ENCODE results near the gene PDZRN3. TPM values are rescaled to one million over a fixed set of nuclear protein-coding genes. Genes with fewer than 3 reads are reported as not detected.

PDZRN3 gene
- total RNA-seq, 1 donor from 2014 or later = not detected

DNA sequence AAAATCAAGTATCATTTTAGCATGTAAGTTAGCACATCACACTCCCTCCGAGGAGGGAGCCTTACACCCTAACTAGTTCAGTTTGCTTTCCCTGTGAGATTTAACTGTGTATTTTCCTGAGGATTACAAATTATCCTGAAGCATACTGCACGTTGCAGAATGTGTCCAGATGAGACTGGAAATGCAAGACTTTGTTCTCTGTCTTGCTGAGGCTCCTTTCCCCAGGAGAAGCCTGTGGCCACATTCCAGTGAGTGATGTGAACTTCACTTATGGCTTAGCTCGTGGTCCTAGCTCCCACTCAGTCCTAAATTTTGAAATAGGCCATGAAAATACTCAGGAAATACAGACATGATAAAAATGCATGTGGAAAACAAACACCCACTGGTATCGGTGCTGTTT, 23.7 kb downstream of the PDZRN3 start:
- no peak overlapping the region for H3K27ac Mint-ChIP-seq
- no peak overlapping the region for H3K4me3 Mint-ChIP-seq
- no peak for DNase-seq (ENCODE audit: low spot score)
- H3K27me3 Mint-ChIP-seq (ENCODE audit: insufficient read depth) = no peaks in the 10 kb centered on the region
- H3K9me3 Mint-ChIP-seq = no peaks in the 10 kb centered on the region
- no peaks in the 10 kb centered on the region for H3K4me1 Mint-ChIP-seq (ENCODE audit: low read depth)
- intact Hi-C loops (cut with micrococcal nuclease) = no loop called here
- no peaks in the 10 kb centered on the region for H3K36me3 Mint-ChIP-seq (ENCODE audit: low read depth)

DNA sequence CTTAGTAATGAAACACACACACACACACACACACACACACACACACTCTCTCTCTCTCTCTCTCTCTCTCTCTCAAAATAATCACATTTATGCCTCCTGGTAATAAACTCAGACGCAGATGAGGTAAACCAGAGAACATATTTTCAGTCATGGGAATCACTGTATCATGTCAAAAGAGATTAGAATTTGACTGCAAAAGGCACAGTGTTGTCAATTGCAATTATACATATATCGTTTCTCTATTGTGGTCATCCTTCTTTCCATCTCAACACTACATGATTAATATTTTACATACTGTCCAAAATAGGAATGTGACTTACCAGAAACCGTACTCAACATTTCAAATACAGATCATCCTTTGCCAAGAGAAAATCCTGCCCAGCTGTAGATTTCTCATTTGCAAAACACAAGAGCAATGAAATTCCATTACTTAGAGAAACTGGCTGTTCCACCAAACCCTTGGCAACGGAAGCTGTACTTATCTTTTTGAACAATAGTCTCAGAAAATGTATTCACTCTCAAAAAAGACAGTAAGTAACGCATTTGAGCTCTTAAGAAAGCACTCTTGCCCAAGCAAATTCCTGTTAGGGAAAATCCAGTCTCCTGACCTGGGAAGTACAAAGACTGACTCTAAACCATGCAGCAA, 24.3 kb downstream of the PDZRN3 start:
- no peak overlapping the region for H3K4me3 Mint-ChIP-seq
- no peaks in the 10 kb centered on the region for H3K9me3 Mint-ChIP-seq
- H3K27ac Mint-ChIP-seq = no peak overlapping the region
- intact Hi-C loops (cut with micrococcal nuclease) = no loop called here
- H3K27me3 Mint-ChIP-seq (ENCODE audit: insufficient read depth) = no peaks in the 10 kb centered on the region
- no peaks in the 10 kb centered on the region for H3K4me1 Mint-ChIP-seq (ENCODE audit: low read depth)
- no peak for DNase-seq (ENCODE audit: low spot score)
- H3K36me3 Mint-ChIP-seq (ENCODE audit: low read depth) = no peaks in the 10 kb centered on the region

- no peak overlapping the region for H3K27ac Mint-ChIP-seq
- H3K36me3 Mint-ChIP-seq (ENCODE audit: low read depth) = no peaks in the 10 kb centered on the region
Measured at GRCh38 chr3:73599605-73600004, 25.1 kb downstream of the PDZRN3 start.

DNA sequence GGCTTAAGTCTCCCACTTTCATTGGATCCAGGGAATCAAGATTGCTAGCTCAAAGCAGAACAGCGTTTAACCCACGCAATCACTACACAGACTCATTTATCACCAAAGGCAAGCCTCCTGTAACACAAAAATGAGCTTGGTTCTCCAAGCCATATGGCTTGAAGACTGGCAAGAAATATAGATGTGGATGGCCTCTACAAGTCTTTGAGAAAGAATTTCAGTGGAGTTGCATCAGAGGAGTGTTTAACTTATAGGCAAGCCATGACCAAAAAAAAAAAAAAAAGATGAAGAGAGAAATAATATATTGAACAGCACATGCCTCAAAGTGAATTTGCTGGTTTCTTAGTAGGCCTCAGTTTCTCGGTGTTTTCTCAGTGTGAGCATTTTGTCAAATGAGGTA, 27.3 kb downstream of the PDZRN3 start:
- Mint-ChIP-seq H3K27ac (no peak overlapping the region), H3K36me3 (ENCODE audit: low read depth) (no peaks in the 10 kb centered on the region), H3K27me3 (ENCODE audit: insufficient read depth) (no peaks in the 10 kb centered on the region), H3K4me1 (ENCODE audit: low read depth) (no peaks in the 10 kb centered on the region), H3K9me3 (no peaks in the 10 kb centered on the region), H3K4me3 (no peak overlapping the region)
- DNase-seq (ENCODE audit: low spot score) = no peak
- intact Hi-C loops (cut with micrococcal nuclease) = no loop called here

More at GRCh38 chr3:73599605-73600004, 25.1 kb downstream of the PDZRN3 start:
- H3K27me3 Mint-ChIP-seq (ENCODE audit: insufficient read depth) = no peaks in the 10 kb centered on the region
- no peak overlapping the region for H3K4me3 Mint-ChIP-seq
- no peaks in the 10 kb centered on the region for H3K9me3 Mint-ChIP-seq
- no peak for DNase-seq (ENCODE audit: low spot score)
- intact Hi-C loops (cut with micrococcal nuclease) = no loop called here
- no peaks in the 10 kb centered on the region for H3K4me1 Mint-ChIP-seq (ENCODE audit: low read depth)

DNA sequence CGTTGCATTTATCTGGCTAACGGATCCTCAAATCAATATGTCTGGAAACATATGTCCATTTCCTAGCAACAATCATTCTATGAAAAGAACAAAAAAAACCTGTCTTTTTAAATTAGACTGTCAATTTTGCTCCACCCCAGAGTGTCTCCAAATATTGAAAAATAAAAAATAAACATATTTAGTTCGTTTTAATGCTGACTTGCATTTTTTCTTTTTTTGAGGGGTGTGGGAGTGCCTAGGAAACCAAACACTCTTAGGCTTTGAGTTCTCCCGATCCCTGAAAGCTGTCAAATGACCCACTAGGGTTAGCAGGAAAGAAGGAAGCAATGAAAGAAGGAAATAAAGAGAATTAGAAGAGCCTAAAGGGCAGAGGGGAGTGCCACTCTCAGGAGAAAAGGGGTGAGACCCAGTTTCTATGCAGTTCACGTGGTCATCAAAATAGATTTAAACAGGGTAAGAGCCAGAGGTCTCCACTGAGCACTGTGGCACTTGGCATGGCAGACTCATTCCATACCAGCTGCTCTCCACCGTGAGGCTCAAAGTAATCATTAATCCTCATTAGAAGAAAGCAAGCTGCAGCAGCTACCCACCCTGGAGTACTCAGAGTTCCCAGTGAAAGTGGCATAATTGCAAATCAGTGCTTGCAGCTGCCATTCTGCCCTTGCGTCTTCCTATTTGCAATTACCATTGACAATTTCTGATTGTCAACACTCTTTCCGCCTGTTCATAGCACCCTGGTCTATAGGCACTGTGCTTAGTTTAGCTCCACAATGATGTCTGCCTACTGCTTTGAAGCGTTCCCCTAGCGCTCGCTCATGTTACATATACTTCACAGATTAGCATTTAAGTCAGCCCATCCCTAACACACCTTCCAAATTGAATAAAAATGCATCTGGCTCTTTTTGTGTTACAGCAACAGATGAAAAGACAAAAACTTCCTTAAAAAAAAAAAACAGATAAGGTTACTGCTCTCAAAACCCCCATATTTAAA, 32.3 kb downstream of the PDZRN3 start:
- intact Hi-C loops (cut with micrococcal nuclease) = no loop called here
- H3K36me3 Mint-ChIP-seq (ENCODE audit: low read depth) = no peaks in the 10 kb centered on the region
- H3K4me3 Mint-ChIP-seq = no peak overlapping the region
- H3K9me3 Mint-ChIP-seq = no peaks in the 10 kb centered on the region
- H3K27me3 Mint-ChIP-seq (ENCODE audit: insufficient read depth) = peaks cover 2% of the 10 kb centered on the region
- no peak for DNase-seq (ENCODE audit: low spot score)
- H3K4me1 Mint-ChIP-seq (ENCODE audit: low read depth) = no peaks in the 10 kb centered on the region
- H3K27ac Mint-ChIP-seq = no peak overlapping the region

- DNase-seq (ENCODE audit: low spot score) = no peak
- intact Hi-C loops (cut with micrococcal nuclease) = no loop called here
- H3K9me3 Mint-ChIP-seq = no peaks in the 10 kb centered on the region
- H3K27ac Mint-ChIP-seq = no peak overlapping the region
- H3K4me1 Mint-ChIP-seq (ENCODE audit: low read depth) = no peaks in the 10 kb centered on the region
- H3K36me3 Mint-ChIP-seq (ENCODE audit: low read depth) = no peaks in the 10 kb centered on the region
- peaks cover 2% of the 10 kb centered on the region for H3K27me3 Mint-ChIP-seq (ENCODE audit: insufficient read depth)
- no peak overlapping the region for H3K4me3 Mint-ChIP-seq
Measured at GRCh38 chr3:73591286-73591800, 33.4 kb downstream of the PDZRN3 start.

GRCh38 chr3:73586628-73587027, 38.1 kb downstream of the PDZRN3 start:
- Mint-ChIP-seq H3K27me3 (ENCODE audit: insufficient read depth) (no peaks in the 10 kb centered on the region), H3K36me3 (ENCODE audit: low read depth) (no peaks in the 10 kb centered on the region), H3K9me3 (no peaks in the 10 kb centered on the region), H3K4me1 (ENCODE audit: low read depth) (no peaks in the 10 kb centered on the region), H3K4me3 (no peak overlapping the region), H3K27ac (no peak overlapping the region)
- no peak for DNase-seq (ENCODE audit: low spot score)
- intact Hi-C loops (cut with micrococcal nuclease) = no loop called here

- Mint-ChIP-seq H3K4me1 (ENCODE audit: low read depth) (no peaks in the 10 kb centered on the region), H3K27me3 (ENCODE audit: insufficient read depth) (no peaks in the 10 kb centered on the region), H3K36me3 (ENCODE audit: low read depth) (no peaks in the 10 kb centered on the region), H3K4me3 (no peak overlapping the region), H3K9me3 (no peaks in the 10 kb centered on the region), H3K27ac (no peak overlapping the region)
- no peak for DNase-seq (ENCODE audit: low spot score)
- intact Hi-C loops (cut with micrococcal nuclease) = no loop called here
Measured at GRCh38 chr3:73586190-73586589, 38.6 kb downstream of the PDZRN3 start.

DNA sequence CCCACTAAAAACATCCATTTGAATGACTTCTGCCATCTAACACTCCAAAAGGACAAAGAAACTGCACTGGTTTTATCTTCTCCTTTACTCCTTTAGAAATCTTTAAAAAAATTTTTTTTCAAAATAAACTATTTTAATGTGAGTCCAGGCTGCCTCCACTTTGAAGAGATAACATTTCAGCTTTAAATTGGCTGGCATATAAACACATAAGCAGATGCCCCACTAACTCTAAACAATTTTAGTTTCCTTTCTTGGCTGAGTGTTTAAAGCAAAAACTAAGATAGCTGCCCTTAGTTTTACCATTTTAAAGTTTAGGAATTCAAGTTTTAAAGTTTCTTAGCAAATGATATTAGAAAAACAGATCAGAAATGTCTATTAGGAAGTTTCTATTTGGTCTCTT, 39.9 kb downstream of the PDZRN3 start:
- no peak for DNase-seq (ENCODE audit: low spot score)
- H3K27ac Mint-ChIP-seq = no peak overlapping the region
- no peaks in the 10 kb centered on the region for H3K4me1 Mint-ChIP-seq (ENCODE audit: low read depth)
- intact Hi-C loops (cut with micrococcal nuclease) = no loop called here
- H3K27me3 Mint-ChIP-seq (ENCODE audit: insufficient read depth) = no peaks in the 10 kb centered on the region
- H3K36me3 Mint-ChIP-seq (ENCODE audit: low read depth) = no peaks in the 10 kb centered on the region
- no peak overlapping the region for H3K4me3 Mint-ChIP-seq
- H3K9me3 Mint-ChIP-seq = no peaks in the 10 kb centered on the region

- no peak for DNase-seq (ENCODE audit: low spot score)
- no peaks in the 10 kb centered on the region for H3K27me3 Mint-ChIP-seq (ENCODE audit: insufficient read depth)
- H3K27ac Mint-ChIP-seq = no peak overlapping the region
- H3K4me1 Mint-ChIP-seq (ENCODE audit: low read depth) = no peaks in the 10 kb centered on the region
- H3K4me3 Mint-ChIP-seq = no peak overlapping the region
- H3K36me3 Mint-ChIP-seq (ENCODE audit: low read depth) = no peaks in the 10 kb centered on the region
- H3K9me3 Mint-ChIP-seq = no peaks in the 10 kb centered on the region
- intact Hi-C loops (cut with micrococcal nuclease) = no loop called here
Measured at GRCh38 chr3:73582535-73582934, 42.2 kb downstream of the PDZRN3 start.

- Mint-ChIP-seq H3K27me3 (ENCODE audit: insufficient read depth) (no peaks in the 10 kb centered on the region), H3K4me3 (no peak overlapping the region)
Measured at GRCh38 chr3:73581134-73581846, 43.5 kb downstream of the PDZRN3 start.

DNA sequence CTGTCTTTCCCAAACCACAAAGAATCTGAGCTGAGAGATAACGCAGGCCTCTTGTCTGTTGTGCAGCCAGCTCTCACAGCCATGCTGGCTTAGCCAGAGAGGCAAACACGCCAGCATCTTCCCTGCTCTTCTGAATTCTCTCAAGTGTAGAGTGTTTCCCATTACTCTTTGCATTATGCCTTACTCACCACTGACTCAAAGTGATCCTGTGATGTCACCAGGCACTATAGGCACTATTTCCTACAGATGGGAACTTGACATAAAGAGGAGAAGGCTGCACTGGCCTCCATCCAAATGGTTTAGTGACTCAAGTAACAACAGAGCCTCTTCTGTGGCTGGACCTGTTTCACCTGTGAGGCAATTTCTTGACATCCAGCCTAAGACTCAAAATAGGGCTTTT, 44.4 kb downstream of the PDZRN3 start:
- intact Hi-C loops (cut with micrococcal nuclease) = no loop called here
- no peaks in the 10 kb centered on the region for H3K4me1 Mint-ChIP-seq (ENCODE audit: low read depth)
- no peak overlapping the region for H3K27ac Mint-ChIP-seq
- no peaks in the 10 kb centered on the region for H3K9me3 Mint-ChIP-seq
- no peak for DNase-seq (ENCODE audit: low spot score)
- no peak overlapping the region for H3K4me3 Mint-ChIP-seq
- H3K36me3 Mint-ChIP-seq (ENCODE audit: low read depth) = no peaks in the 10 kb centered on the region
- no peaks in the 10 kb centered on the region for H3K27me3 Mint-ChIP-seq (ENCODE audit: insufficient read depth)

More at GRCh38 chr3:73581134-73581846, 43.5 kb downstream of the PDZRN3 start:
- Mint-ChIP-seq H3K36me3 (ENCODE audit: low read depth) (no peaks in the 10 kb centered on the region), H3K9me3 (no peaks in the 10 kb centered on the region), H3K4me1 (ENCODE audit: low read depth) (no peaks in the 10 kb centered on the region), H3K27ac (no peak overlapping the region)
- DNase-seq (ENCODE audit: low spot score) = no peak
- intact Hi-C loops (cut with micrococcal nuclease) = no loop called here

- no peaks in the 10 kb centered on the region for H3K36me3 Mint-ChIP-seq (ENCODE audit: low read depth)
- DNase-seq (ENCODE audit: low spot score) = no peak
- H3K27me3 Mint-ChIP-seq (ENCODE audit: insufficient read depth) = no peaks in the 10 kb centered on the region
- intact Hi-C loops (cut with micrococcal nuclease) = no loop called here
- H3K27ac Mint-ChIP-seq = no peak overlapping the region
- no peaks in the 10 kb centered on the region for H3K9me3 Mint-ChIP-seq
- H3K4me3 Mint-ChIP-seq = no peak overlapping the region
- H3K4me1 Mint-ChIP-seq (ENCODE audit: low read depth) = no peaks in the 10 kb centered on the region
Measured at GRCh38 chr3:73577704-73578103, 47.0 kb downstream of the PDZRN3 start.

Measured in activated T-helper 1 cell treated with anti-CD3 and anti-CD28 coated beads, Interleukin-12 subunit alpha, Interleukin-12 subunit beta, Interleukin-2, Interleukin-4 antibody, amounts not matched to agents 30 ng/mL and 10 ng/mL and 1 ng/mL, durations not matched to agents 14 hours and 24 hours and 36 hours (primary cell).